ENCODE results near the gene PTPRG.

Gene PTPRG

DNA sequence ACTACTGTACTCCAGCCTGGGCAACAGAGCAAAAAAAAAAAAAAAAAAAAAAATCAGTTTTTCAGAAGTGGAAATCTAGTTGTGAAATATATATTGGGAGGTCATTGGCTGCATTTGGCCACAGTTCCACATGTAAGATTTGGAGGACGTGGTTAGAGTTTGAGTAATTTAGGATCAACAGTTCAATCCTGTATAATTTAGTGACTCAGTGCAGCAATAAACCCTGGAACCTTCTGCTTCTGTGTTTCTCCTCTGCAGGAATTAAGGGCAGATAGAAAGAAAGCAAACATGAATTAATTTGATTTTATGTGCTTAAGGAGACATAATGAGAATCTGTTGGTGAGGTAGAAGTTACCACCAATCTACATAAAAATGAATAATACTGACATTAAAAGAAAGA is 347.0 kb downstream of the PTPRG start:
- no peak for DNase-seq

DNA sequence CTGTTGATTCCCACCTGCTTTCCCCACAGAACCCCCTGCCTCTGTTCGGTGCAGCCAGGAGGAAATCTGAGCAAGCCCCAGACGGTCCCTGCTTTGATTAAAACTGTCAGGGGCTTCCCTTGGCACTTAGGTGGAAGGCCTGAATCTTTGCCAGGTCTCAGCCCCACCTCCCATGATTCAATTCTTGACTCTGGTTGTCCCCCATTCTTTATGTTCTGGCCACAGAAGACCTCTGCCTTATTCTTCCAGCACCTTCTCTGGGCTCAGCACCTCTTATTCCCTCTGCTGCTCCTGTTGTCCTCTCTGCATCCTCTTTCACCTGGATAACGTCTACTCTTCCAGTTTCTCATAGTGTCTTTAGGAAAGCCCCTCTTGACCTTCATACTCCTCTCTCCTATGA is 349.4 kb downstream of the PTPRG start:
- DNase-seq: no peak

DNA sequence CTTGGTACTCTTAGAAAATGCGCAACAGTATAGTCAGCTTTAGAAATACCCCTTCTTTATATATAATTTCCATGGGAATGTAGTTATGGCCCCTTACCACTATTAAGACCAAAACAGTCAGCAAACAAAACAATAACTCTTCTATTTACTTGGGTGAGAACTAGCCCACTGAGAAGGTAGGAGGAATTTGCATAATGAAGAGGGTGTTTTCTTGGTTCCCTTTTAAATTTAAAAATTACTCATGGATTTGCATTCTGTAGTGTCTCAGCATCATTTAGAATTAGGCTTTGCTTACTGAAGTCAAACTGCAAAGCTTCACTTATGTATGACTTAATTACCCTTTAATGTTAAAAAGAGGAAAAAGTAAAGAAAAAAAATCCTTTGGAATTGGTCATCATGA is 350.8 kb downstream of the PTPRG start:
- DNase-seq: no peak

DNA sequence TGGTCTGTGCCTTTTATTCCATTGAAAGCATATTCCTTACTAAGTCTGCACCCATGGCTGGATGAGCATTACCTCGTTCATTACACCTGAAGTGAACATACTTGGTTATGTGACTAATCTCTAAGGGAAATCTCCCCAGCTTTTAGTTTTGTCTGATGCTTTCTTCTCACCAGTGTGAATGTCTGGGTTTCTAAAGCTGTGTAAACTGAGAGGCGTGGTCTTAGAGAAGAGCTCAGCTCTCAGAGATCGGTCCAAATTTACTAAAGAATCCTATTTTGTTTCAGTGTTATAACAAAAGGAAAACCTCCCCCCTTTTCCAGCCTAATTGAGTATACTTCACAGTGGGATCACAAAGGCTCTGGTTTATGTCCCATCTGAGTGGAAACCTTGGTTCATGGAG is 352.3 kb downstream of the PTPRG start:
- DNase-seq: no peak

GRCh38 chr3:61914276-61914675 is 352.9 kb downstream of the PTPRG start:
- DNase-seq: no peak

DNA sequence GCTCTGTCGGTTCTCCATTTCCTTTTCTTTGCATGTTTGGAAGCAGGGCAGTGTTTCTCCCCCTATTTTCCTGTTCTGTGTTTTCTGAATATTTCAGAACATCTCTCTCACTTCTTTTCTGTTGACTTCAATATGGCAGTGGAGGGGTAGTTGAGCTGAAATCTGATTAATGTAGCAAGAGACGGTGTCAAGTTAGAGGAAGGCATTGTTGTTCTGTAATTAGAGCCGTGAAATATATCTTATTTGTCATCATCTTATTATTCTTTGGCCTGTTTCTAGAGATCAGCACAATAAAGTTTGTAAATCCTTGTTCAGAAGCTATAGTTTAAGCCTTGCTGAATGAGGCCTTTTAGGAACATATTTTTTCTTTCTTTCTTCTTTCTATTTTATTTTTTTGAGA is 353.9 kb downstream of the PTPRG start:
- DNase-seq: no peak

- DNase-seq: no peak
These were observed 358.0 kb downstream of the PTPRG start for GRCh38 chr3:61919371-61919770.

DNA sequence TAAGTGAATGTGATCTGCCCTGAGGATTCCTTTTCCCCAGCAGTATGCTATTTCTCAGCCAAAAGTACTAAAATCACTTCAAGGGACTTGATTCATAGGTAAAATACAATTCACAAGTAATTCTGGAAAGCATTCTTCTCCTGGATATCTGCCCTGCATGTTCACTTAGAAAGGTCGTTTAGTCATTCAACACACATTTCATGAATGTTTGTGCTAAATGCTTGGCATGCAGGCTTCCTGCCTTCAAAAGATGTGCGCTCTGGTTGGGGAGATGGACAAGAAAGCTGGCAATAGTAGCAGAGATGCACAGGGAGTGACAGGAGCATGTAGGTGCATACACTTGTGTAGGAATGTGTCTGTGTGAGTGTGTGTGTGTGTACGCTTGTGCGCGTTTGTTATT is 360.7 kb downstream of the PTPRG start:
- no peak for DNase-seq

DNA sequence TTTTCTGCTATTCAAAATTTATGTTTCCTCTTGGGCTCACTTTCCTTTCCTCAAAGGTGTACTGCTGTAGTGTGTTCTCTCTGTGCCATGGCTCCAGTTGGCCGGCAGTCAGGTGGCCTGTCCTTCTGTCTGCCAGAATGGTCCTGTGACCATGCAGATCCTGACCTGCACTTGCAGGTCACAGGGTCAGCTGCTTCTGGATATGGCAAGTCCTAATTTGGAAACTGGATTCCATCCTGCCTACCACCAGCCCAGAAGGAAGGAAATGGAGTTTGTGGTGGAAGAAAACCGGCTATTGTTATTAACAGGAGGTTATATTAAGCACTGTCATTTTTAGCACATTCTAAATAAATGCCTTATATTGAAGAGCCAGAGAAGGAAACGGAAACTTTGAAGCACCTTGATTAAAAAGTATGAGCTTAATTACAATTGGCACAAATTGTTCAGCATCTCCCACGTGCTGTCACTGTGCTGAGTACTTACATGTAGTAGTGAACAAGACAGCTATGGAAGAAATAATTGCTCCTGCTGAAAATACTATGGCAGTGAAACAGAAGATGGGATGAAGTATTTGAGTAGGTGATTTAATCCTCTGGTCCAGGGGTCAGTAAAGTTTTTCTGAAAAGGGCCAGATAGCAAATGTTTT is 362.8 kb downstream of the PTPRG start:
- DNase-seq: no peak

DNA sequence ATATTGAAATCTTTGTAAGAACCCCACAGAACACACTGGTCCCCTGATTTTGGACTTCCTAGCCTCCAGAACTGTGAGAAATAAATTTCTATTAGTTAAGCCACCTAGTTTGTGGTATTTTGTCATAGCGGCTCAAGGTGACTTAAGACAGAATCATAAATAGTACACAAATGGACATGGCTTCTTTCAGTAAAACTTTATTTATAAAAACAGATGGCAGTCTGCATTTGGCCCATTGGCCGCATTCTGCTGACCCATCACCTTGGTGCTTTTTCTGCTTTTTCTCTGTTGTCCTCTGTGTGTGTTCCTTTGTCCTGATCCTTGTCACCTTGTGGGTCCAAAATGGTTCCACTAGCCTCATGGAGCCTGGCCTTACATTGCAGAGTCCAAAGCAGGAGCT is 363.6 kb downstream of the PTPRG start:
- DNase-seq: no peak

DNA sequence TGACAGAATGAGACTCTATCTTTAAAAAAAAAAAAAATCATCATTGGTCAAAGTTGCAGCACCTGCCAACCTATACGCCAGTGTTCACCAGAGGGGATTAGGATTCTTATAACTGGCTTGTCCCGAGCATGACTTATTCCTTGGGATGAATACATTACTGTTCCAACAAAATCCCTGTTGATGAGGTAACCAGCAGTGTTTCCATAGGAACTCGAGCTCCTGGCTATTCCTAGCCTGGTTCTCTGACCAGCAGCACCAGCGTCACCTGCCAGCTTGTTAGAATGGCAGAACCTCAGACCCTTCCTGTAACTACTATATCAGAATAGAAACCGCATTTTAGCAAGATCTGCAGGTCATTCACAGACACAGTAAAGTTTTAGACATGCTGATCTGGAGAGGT is 364.4 kb downstream of the PTPRG start:
- DNase-seq: no peak

DNA sequence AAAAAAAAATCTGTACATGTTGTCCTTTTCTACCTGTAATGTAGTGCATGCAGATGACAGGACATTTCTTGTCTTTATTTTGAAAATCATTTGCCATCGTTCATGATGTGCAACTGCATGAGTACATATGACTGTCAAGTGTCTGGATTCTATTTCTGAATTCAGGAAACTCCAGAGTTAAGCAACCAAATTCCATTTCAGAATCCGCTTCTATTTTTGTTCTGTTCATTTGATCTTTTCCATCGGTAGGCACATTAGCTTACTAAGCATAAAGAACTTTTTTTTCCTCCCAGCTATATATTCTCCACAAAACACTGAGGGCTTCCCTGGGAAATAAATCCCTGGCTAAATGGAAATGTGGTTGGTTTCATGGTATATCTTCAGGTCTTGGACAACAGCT is 365.6 kb downstream of the PTPRG start:
- DNase-seq: no peak

DNA sequence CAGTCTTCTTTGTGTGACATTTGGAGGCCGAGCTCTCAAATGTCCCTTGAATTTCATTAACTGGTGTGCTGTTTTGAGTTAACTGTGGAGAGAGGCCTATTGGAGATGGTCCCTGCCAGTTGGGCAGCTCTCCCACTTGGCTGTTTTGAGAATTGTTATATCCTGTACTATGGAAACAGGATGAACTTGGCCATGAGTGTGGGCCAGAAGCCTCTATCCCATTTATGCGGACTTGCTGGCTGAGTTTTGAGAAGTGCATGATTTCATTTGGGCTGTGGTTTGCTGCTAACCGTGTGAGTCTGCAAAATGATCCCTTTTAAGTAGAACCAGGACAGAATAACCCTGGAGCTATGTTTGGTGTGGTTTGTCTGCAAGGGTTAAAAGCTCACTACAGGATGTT is 366.0 kb downstream of the PTPRG start:
- DNase-seq: no peak

DNA sequence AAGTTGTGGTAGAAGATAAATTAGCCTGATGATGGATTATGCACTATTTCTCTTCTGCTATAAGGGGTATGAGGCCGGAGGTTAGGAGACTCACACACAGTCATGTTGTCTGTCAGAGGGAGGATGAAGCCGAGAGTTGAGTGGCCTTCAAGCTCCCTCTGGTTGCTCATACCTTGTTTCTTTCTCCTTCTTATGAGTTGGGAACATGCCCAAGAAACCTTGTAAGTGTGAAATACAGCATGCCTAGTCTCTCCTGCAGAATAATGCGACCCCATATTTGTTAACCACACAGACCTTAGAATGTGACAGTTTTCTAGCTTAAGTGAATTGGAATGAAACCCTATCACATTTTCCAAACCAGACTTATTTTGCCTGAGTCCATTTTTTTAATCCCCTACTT is 366.7 kb downstream of the PTPRG start:
- no peak for DNase-seq

DNA sequence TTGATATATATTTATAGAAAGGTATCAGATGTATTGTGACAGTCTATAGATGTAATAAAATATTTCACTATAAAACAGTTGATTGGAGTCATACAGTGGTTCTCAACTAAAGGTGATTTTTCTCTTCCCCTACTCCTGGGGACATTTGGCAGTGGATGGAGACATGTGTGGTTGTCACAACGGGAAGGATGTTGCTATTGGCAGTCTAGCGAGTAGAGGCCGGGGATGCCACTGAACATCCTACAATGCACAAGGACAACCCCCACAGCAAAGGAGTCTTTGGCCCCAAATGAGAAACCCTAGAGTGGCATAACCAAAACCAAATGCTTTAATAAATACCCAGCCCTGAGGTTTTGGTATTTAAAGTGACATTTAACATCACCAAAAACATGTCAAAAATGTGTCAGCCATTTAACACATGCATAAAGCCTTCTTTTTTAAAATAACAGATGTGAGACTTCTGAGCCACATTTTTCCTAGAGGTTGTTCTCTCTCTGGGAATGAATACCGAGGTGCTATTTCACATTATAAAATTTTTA is 367.5 kb downstream of the PTPRG start:
- no peak for DNase-seq

GRCh38 chr3:61929617-61930016 is 368.2 kb downstream of the PTPRG start:
- DNase-seq: no peak

DNA sequence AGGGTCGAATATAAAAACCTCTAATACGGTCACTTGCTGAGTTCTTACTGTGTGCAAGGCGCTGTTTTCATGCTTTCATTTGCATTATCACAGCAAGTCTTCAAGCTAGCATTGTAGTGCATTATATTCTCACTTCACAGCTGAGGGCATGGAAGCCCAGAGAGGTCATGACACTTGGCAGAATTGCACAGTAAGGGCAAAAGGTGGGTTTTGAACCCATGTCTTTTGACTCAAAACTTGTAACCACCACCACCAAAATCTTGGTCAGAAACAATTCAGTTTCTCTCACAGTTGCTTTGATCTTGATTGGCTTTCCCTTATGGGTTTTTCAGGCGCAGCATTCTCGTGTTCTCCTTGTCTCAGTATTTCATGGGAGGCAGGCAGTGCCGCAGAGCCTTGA is 371.1 kb downstream of the PTPRG start:
- no peak for DNase-seq

DNA sequence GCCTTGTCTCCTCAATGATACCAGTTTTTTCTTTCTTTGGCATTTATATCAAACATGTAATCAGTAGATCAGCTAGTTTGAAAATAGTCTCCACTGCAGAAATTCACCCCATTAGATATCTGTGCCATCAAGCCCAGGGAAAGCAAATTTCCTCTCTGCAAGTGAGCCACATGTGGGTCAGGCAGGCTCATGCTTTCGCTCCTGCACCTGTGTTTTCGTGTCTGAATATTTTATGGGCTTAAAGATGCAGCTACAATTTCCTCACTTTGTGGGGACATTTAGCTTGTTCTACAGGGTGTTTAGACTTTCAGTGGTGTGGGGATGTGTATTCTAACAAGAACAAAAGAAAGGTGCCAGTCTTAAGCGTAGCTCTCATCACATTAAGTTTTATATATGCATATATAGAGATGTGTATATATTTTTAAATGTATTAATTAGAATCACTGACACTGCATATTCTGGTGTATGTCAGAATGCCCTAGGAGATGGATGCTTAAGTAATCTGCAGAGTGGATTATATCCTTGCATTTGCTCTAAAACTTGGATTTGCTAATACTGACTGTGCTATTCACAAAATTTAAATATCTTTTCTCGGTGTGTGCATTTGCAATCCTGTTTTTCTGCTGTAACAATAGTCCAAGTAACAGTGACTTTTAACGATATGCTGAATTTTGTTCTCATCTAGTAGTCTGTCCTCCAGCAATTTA is 372.6 kb downstream of the PTPRG start:
- DNase-seq: no peak

GRCh38 chr3:61934505-61934871 is 373.1 kb downstream of the PTPRG start:
- DNase-seq: no peak

DNA sequence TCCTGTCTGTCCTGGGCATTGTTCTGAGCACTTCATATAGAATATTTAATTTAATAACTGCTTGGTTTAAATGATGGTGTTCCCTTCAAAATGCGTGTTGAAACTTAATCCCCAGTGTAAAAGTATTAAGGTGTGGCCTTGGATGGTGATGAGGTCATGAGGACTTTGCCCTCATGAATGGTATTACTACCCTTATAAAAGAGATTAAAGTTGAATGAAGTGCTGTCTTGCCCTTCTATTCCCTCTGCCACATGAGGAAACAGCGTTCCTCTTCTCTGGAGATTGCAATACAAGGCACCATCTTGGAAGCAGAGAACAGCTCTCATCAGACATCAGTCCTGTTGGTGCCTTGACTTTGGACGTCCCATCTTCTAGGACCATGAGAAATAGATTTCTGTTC is 374.4 kb downstream of the PTPRG start:
- no peak for DNase-seq

DNA sequence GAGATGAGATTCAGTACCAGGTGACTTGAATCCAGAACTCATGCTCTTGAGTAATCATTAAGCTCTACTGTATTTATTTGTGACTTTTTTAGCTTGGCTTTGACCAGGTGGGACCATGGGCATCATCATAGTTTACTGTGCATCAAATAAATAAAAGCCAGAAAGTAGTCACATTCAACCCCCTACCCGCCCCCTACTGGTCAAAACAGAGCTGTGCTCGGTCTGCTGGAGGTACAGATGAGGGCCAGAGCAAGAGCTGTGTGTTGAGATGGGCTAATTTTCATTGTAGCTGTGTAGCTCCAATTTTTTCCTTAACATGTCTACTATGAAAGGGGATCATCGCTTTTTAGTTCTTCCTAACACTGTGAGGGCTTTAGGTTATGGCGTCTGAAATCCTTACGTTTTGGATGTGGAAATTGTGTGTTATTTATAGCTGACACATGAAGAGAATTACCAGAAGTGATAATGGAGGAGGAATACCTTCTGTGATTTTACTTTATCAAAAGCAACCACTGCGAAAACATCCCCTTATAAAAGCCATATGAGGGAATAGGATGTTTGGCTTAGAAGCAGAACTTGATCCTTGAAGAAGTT is 375.1 kb downstream of the PTPRG start:
- no peak for DNase-seq

DNA sequence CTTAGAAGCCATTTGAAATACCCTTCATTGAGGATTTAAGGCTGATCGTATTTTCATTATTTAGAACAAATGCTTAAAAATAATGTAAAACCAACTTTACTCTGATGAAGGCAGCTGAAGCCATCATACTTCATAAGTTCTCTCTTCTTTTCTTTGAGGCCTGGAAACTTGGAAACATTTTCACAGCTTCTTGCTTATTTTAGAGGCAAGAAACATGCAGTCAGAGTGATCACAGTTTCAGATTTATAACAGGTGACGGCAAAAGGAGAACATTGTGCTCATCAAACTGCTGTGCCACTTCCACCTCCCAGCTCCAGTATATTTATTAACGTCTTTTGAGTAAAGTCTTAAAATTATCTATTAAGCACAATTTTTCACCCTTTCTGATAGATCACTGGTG is 376.1 kb downstream of the PTPRG start:
- DNase-seq: no peak

GRCh38 chr3:61938878-61939549 is 377.6 kb downstream of the PTPRG start:
- no peak for DNase-seq

GRCh38 chr3:61940236-61940635 is 378.9 kb downstream of the PTPRG start:
- no peak for DNase-seq
